ENCODE data around the gene CDC25A. TPM values are rescaled to one million over a fixed set of nuclear protein-coding genes. Genes with fewer than 3 reads are reported as not detected.
"Not testable (repeated sequence)": the region's sequence is repeated elsewhere in the genome, so short reads cannot be mapped to it uniquely, and the experiment has no call there.

The CDC25A gene
- total RNA-seq (2014; rRNA removed; shearing (Covaris generic)): 16.3 and 33.6 TPM in 2 replicates

GRCh38 chr3:48188266-48189201 lies at the start of gene CDC25A:
Gene CDC25A (minus strand): TSS chr3:48188417. CDS start chr3:48187947, 470 bp downstream.
- peak; percentile 96 for DNase-seq (ENCODE audit: low spot score)

- DNase-seq (ENCODE audit: low spot score): no peak
Measured at GRCh38 chr3:48236531-48236930, 48.3 kb upstream of the CDC25A start.

GRCh38 chr3:48233542-48233941 lies 45.3 kb upstream of the CDC25A start:
- DNase-seq (ENCODE audit: low spot score): no peak

GRCh38 chr3:48232734-48233133 lies 44.5 kb upstream of the CDC25A start:
- DNase-seq (ENCODE audit: low spot score): peak; percentile 84

GRCh38 chr3:48232232-48232631 lies 44.0 kb upstream of the CDC25A start:
- no peak for DNase-seq (ENCODE audit: low spot score)

GRCh38 chr3:48226939-48227338 lies 38.7 kb upstream of the CDC25A start:
- DNase-seq (ENCODE audit: low spot score): no peak

- no peak for DNase-seq (ENCODE audit: low spot score)
Measured at GRCh38 chr3:48225587-48225986, 37.4 kb upstream of the CDC25A start.

- DNase-seq (ENCODE audit: low spot score): peak; percentile 77
Measured at GRCh38 chr3:48222616-48223513, 34.6 kb upstream of the CDC25A start, which contains the start of gene CAMP. Gene CAMP (plus strand): TSS chr3:48223495. CDS start chr3:48223512, 17 bp downstream.

GRCh38 chr3:48220746-48221145 lies 32.5 kb upstream of the CDC25A start:
- no peak for DNase-seq (ENCODE audit: low spot score)

- no peak for DNase-seq (ENCODE audit: low spot score)
Measured at GRCh38 chr3:48219543-48219942, 31.3 kb upstream of the CDC25A start.

GRCh38 chr3:48218537-48218936 lies 30.3 kb upstream of the CDC25A start:
- DNase-seq (ENCODE audit: low spot score): no peak

- no peak for DNase-seq (ENCODE audit: low spot score)
Measured at GRCh38 chr3:48217449-48217848, 29.2 kb upstream of the CDC25A start.

GRCh38 chr3:48215876-48216275 lies 27.7 kb upstream of the CDC25A start:
- no peak for DNase-seq (ENCODE audit: low spot score)

GRCh38 chr3:48215466-48215865 lies 27.2 kb upstream of the CDC25A start:
- DNase-seq (ENCODE audit: low spot score): no peak

- DNase-seq (ENCODE audit: low spot score): no peak
Measured at GRCh38 chr3:48215019-48215418, 26.8 kb upstream of the CDC25A start.

GRCh38 chr3:48214225-48214624 lies 26.0 kb upstream of the CDC25A start:
- no peak for DNase-seq (ENCODE audit: low spot score)

GRCh38 chr3:48211776-48212175 lies 23.6 kb upstream of the CDC25A start:
- not testable (repeated sequence) for DNase-seq (ENCODE audit: low spot score)

GRCh38 chr3:48210534-48210933 lies 22.3 kb upstream of the CDC25A start:
- not testable (repeated sequence) for DNase-seq (ENCODE audit: low spot score)

GRCh38 chr3:48209445-48209844 lies 21.2 kb upstream of the CDC25A start:
- DNase-seq (ENCODE audit: low spot score): no peak

- DNase-seq (ENCODE audit: low spot score): no peak
Measured at GRCh38 chr3:48208076-48208475, 19.9 kb upstream of the CDC25A start.

GRCh38 chr3:48202632-48203031 lies 14.4 kb upstream of the CDC25A start:
- DNase-seq (ENCODE audit: low spot score): no peak

GRCh38 chr3:48199117-48199516 lies 10.9 kb upstream of the CDC25A start:
- no peak for DNase-seq (ENCODE audit: low spot score)
